K562 treated with DMSO at 1 percent for 48 hours (cell line): ENCODE data around the gene CITED4. TPM values are rescaled to one million over a fixed set of nuclear protein-coding genes. Genes with fewer than 3 reads are reported as not detected.

Source experiments
- total RNA-seq: library from RNA; unstranded; fragments of 300-600 nt; gene quantifications from 2 replicates; pipeline ENCODE4 v1.2.3, GENCODE V29; 2022; ENCODE audit warnings: low replicate concordance; ENCODE audit errors: extremely low read depth

The CITED4 gene, protein sequence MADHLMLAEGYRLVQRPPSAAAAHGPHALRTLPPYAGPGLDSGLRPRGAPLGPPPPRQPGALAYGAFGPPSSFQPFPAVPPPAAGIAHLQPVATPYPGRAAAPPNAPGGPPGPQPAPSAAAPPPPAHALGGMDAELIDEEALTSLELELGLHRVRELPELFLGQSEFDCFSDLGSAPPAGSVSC
- total RNA-seq = not detected in 2 replicates

DNA sequence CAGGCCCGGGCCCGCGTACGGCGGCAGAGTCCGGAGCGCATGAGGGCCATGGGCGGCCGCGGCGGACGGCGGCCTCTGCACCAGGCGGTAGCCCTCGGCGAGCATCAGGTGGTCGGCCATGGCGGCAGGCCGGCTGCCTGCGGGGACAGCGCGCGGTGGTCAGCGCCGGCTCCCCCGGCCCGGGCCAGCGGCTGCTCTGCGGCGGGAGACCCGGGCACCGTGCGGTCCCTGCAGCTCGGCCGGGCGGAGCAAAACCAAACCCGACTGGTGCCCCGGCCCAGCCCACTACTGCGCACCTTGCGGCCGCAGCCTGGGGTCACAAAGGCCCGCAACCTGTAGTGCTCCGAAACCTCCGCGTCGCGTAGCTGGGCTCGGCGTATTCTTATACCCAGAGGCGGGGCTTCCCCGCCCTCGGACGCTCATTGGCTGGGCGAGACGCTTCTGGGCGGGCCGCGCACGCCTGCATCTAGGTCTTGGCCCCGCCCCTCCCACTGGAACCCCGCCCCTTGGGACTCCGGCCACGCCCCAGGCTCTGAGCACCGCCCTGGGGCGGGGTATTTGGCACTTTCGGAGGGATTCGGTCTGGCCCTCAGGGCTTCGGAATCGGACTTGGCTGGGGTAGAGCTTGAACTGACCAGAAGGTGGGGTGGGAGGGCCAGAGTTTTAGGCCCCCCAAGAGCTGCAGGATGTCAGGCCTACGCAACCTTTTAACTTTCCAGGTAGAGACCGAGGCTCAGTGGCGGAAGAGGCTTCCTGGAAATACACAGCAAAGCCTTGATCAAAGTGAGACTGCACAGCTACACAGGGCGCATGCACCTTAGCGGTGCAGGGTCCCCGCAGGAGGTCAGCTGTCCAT lies at the start of gene CITED4:
Gene CITED4, minus strand, starts transcription at position 356 of the 856 bp plus-strand sequence. Its CDS starts 236 bp downstream, at position 120.

Other genes starting within 250 kb of the CITED4 start
- not detected in 2 replicates for gene RIMS3, start 196.7 kb downstream of the CITED4 start, total RNA-seq
- gene NFYC, start 170.7 kb downstream of the CITED4 start, total RNA-seq = not detected in 2 replicates
- gene KCNQ4, start 78.6 kb downstream of the CITED4 start, total RNA-seq = not detected in 2 replicates
- not detected in 2 replicates for gene CTPS1, start 117.3 kb upstream of the CITED4 start, total RNA-seq
- gene SLFNL1, start 159.4 kb upstream of the CITED4 start, total RNA-seq = not detected in 2 replicates